Activated CD8-positive, alpha-beta memory T cell treated with anti-CD3 and anti-CD28 coated beads for 4 hours (primary cell): Measurements from ENCODE around the gene VASH2.
"Not testable (repeated sequence)": the region's sequence is repeated elsewhere in the genome, so short reads cannot be mapped to it uniquely, and the experiment has no call there.

Experiments
- DNase-seq, 2 donors: peaks; one replicate each; pipeline ENCODE4 v3.0.0-alpha.2; 2020; ENCODE audit warnings: low read depth in 2 of 2

VASH2 gene

DNA sequence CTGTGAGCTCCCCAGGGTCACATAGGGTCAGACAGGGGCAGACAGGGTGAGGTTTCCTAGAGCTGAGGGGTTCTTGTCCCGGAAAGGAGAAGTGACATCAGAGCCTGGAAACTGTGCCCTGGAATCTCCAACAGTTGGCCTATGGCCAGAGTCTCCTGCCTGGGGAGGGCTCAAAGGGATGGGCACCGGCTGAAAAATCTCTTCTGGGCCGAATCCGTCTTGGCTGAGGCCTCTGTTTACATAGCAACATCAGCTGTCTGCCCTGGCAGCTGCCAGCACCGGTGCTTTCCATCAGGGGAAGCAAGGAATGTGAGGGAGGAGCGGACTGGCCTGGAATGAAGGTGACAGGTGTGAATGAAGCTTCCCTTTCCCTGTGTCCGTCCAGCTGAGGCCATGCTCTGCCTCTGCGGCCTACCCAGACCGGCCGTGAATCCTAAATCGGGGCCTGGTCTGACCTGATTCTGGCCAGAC is 30.7 kb downstream of the VASH2 start:
- no peak for DNase-seq

DNA sequence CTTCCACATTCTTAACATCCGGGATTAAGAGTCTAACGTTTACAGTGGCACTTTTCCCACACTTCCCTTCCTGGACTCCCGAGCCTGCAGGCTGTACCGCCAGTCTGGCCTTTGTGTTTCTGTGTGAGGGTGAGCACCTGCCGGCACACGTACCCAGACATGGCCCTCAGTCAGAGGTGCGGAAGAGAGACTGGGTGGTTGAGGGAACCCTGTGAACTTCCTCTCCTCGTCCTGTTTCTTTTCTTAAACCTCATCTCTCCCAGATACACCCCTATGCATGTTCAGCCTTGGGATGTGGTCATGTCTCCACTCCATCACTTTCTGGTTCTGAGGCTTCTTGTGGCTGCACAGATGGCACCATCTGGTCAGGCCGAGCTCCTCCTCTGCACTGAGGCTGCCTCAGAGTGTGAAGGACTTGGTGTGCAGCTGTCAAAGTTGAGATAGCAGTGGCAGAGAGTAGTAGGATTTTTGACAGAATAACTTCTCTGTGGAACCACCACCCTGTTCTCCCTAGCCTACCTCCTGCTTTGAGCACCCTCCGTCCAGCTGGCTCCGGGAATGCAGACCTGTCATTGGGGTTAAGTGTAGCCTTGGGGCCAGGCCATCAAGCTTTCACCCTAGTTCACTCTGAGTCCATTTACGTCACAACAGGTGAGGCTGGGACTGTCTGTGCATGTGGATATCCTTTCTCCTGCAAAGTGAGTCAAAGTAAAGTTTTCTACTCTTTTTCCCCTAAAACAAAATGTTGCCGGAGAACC is 31.4 kb downstream of the VASH2 start:
- no peak for DNase-seq

DNA sequence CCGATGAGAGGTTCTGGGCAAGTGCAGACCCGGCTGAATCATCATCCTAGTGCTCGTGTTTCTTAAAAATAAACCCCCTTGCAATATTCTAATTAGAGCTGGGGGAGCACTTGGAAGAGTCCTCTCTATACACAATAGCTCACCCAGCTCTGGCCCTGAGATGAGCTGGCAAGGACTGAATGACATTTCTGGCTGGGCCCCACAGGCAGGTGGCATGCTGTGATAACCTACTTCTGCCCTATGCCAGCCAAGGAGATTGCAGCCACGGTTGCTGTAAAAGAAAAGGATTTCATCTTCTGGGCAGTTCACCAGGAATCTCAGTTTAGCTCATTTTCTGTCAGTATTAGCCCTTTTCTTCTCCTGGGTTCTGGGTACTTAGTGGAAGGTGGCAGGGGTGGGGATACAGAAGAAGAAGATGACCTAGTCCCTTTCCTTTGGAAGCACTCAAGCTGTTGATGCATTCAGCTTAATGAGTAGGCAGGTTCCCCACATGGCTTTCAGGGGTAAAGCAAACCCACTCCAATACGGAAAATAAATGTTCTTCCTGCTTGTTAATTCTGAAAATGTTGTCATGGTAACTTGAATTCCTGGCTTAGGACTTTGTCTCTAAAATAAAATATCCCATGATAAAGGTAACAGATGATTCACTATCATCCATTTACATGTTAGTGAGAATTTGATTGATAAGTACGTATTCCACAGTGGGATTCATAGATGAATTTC is 32.2 kb downstream of the VASH2 start:
- DNase-seq, result no peak

DNA sequence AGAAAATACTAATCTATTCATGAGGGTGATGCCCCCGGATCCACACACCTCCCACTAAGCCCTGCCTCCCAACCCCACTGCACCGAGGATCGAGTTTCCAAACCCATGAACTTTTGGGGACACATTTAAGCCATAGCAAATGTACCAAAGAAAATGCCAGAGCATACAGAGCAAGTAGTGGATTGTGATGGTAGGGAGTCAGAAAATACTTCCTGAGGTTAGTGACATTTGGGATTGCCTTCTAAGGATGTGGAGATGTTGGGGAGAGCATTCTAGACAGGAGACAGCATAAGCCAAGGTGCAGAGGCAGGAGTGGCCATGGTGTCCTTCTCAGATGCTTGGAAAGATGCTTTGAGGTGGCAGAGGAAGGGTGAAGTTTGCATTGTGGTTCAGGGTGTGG is 33.1 kb downstream of the VASH2 start:
- no peak for DNase-seq

DNA sequence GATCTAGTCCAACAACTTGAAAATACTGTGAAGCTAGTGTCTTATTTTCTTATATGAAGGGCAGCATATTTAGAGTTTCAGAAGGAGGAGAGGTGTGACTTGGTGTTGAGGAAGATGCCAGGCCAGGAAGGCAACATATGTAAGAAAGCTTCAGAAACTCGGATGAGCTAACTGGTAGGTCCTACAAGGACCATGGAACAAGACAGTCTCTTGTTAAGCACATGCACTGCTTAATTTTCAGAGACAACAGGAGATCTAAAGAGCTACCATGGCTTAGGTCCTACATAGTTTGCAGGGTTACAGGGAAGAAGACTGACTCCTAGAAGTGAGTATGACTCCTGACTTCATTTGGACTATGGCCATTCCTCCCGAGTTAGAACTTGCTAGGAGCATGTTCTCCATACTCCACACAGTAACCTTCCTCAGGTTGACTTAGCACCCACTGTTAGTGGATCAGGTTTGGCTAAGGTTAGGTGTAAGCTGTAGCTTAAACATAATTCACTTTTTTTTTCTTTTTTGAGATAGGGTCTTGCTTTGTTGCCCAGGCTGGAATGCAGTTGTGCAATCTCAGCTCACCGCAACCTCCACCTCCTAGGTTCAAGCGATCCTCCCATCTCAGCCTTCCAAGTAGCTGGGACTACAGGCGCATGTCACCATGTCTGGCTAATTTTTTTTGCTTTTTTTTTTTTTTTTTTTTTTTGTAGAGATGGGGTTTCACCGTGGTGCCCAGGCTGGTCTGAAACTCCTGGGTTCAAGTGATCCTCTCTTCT is 34.4 kb downstream of the VASH2 start:
- no peak for DNase-seq

DNA sequence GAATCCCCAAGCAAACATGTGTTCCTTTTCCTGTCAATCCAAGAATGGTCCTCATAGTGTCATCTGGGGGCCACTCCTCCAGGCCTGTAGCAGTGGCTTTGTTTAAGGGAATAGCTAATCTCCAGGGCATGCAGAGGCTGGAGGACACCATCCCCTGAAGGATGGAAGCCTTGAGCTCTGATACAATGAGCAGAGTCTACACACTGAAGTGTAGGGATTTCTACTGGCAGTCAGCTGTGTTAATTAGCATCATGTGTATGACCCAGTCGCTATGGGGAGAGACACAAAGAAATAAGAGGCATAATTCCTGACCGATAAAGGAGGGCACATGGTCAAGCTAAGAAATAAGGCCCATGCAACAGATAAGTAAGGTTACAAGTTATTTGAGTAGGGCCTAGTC is 36.2 kb downstream of the VASH2 start:
- DNase-seq, result no peak

DNA sequence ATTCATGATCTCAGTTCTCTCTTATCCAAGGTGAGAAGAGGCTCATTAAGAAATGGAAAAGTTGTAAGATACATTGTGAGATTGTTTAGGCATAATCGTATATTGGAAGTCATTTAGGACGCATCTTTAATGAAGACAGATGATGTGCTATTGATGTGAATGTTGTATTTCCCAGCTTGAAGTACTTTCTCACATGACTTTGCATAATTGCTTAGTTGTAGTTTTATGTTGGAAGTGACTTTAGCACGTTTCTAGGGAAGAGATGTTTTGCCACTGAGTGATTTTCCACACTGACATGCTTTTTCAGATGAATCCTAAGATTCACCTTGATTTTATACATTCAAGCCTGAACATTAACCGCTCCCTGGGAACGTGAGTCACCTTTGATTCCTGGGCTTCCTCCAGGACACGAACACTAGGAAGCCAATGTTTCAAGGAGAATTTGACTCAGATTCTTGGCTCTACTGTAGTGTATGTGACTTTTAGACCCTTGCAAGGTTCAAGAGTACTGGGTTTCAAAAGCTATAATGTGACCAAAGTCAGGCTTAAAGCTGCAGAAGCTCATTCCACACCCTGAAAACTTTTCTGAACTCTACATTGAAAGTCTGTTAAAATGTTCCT is 37.5 kb downstream of the VASH2 start:
- DNase-seq, result no peak

DNA sequence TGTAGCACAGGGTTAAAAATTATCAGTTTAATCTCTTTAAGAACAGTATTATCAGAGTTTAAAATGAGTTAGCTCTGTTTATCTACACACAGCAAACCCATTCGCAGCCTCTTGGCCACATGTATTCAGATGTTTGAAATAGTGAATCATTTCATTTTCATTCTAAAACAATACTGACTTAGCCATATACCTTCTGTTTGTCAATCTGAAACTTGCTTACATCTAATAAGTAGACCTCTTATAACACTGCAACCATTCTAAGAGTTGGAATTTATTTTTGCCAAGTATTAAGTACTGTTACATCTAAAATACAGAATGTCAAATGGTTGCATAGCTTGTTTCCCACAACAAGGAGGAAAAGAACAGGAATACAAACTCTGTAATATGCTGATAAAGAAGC is 39.9 kb downstream of the VASH2 start:
- no peak for DNase-seq

DNA sequence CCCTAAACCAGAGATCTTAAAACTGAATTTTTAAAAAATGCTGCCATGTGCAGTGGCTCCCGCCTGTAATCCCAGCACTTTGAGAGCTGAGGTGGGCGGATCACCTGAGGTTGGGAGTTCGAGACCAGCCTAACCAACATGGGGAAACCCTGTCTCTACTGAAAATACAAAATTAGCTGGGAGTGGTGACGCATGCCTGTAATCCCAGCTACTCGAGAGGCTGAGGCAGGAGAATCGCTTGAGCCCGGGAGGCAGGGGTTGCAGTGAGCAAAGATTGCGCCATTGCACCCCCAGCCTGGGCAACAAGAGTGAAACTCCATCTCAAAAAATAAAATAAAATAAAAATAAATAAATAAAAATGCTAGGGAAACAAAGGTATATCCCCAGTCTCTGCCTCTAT is 43.6 kb downstream of the VASH2 start:
- not testable (repeated sequence) for DNase-seq

DNA sequence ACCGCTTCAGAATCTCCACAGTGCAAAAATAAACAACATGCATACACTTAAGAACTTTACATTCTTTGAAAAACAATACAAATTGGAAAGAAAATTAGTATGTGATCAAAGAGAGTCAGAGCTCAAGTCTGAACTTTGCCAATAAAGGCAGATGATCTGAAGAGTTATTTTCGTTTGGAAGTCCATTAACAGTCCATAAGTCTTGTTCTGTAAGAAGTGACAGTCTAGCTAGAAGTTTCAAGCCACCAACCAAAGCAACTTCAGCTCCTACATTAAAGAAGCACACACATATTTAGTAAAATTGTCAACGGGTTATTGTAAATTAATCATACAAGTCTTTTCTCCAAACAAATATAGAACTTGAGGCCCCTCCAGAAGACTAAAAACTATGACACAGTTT is 44.6 kb downstream of the VASH2 start:
- DNase-seq, result no peak

DNA sequence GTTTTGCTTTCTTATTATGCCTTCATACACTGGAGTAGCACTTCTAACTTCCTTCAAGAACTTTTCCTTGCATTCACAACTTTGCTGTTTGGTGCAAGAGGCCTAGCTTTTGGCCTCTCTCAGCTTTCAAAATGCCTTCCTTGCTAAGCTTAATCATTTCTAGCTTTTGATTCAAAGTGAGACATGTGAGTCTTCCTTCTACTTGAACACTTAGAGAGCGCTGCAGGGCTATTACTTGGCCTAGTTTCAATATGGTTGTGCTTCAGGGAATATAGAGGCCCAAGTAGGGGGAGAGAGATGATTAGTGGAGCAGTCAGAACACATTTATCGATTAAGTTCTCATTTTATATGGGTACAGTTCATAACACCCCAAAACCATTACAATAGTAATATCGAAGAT is 52.9 kb downstream of the VASH2 start:
- no peak for DNase-seq

DNA sequence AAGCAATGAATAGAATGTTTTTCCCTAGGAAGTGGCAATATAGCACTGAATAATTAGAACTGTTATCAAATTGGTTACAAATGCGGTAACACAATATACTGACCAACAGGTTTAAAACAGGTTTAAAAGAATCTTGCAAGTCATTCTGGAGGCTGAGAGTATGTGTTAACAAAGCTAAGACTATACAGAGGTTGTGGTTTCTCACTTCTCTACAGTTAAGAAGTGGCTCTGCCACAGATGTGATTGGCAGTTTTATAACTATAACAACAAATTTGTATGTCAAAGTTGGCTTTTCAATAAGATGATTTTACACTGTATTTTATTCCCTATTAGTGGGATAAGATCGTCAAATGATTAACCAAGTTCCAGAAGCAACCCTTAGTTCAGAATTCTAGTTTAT is 58.2 kb downstream of the VASH2 start:
- DNase-seq, result no peak

DNA sequence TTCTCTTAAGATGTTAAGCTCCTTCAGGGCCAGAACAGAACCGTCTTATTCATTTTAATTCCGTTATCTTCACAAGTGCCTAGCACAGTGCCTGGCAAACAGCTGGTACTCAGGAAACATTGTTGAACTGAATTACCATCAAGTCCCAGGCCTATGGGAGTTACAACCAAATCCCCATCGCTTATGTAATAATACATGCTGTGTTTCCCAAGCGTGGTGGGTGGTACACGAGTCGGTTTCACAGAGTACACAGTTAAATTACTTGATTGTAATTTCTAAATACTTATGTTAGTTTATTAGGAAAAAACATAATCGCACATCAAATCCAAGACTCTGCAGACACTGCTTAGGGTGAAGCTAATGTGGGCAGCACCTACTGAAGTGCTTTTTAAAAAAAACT is 64.3 kb downstream of the VASH2 start:
- no peak for DNase-seq

DNA sequence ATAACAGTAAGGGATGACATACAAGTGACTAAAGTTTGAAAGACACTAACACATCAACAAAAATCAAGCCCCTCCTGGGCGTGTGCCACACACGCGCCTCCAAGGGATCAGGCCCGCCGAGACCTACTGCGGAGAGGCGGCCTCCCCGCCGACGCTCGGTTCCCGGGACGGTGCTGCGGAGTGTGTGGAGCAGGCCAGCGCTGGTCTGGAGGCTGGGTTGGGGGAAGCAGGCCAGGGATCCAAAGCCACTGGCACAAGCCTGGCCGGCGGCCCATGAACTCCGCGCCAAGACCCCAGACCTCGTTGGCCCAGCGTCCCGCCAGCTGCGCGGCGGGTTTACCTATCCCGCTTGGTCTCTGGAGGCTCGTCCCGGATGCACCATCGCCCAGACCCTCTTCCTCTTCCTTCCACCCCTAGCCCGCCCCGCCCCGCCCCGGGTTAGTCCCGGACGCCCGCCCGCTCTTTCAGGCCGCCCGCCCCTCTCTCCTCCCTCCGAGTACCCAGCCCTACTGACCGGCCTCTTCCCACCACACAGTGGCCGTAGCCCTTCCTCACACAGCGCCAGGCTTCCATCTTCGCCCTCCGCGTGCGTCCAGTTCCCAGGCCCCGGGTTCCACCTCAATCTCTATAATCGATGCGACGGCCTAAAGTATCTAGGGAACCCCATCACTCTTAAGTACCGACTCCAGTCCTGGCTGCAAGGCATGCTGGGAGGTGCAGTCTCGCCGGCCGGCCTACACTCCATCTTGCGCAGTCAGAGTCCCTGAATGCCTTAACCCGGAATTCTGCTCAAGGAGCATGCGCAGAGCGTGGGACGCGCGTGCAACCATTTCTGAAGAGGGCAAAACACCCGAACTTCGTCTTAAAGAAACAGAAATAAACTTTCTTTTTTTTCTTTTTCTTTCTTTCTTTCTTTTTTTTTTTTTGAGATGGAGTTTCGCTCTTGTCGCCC is 65.0 kb downstream of the VASH2 start, which contains the start of gene ANGEL2:
TSS of gene ANGEL2 (minus strand) at position 769 of the 952 bp plus-strand sequence. CDS start at position 573, 196 bp downstream.
- peak; percentile 90 to 93 for DNase-seq

DNA sequence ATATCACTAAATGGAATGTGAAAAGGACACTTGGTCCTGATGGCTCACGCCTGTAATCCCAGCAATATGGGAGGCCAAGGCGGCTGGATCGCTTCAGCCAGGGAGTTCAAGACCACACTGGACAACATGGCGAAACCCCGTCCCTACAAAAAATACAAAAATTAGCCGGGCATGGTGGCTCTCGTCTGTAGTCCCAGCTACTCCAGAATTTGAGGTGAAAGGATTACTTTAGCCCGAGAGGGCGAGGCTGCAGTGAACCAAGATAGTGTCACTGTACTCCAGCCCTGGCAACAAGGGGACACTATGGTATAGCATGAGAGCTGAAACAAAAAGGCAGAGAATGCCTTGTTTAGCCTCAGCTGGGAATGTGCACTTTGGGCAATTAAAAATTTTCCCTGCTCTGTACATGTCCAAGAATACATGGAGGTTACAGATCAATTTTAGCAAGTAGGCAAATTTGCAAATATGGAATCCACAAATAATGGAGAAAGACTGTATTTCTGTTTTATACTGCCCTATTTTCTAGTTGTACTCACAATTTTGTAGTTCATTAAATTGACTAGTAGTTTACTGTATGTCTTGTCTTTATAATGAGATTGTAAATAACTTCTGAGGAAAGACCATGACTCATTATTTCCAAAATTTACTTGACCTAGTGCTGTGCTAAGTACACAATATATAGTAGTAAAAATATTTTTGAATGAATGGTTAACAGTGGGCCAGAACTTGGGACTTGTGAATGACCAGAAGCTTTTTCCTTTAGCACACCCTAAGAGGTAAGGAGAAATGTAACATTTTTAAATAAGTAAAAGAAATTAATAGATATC is 67.3 kb downstream of the VASH2 start:
- no peak for DNase-seq

DNA sequence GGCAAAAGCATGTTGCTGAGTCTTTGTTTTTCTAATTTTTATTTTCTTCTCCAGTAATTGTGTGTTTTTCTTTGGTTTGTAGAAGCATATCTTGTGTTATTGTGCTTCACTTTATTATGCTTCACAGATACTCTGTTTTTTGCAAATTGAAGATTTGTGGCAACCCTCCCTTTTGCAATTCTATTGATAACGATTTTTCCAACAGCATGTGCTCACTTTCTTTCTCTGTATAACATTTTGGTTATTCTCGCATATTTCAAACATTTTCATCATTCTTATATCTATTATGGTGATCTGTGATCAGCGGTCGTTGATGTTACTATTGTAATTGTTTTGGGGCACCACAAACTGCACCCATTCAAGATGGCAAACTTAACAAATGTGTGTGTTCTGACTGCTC is 69.1 kb downstream of the VASH2 start:
- no peak for DNase-seq

DNA sequence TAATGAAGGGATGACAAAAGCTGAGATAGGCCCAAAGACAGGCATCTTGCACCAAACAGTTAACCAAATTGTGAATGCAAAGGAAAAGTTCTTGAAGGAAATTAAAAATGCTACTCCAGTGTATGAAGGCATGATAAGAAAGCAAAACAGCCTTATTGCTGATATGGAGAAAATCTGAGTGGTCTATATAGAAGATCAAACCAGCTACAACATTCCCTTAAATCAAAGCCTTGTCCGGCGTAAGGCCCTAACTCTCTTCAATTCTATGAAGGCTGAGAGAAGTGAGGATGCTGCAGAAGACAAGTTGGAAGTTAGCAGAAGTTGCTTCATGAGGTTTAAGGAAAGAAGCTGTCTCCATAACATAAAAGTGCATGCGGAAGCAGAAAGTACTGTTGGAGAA is 69.7 kb downstream of the VASH2 start:
- no peak for DNase-seq

DNA sequence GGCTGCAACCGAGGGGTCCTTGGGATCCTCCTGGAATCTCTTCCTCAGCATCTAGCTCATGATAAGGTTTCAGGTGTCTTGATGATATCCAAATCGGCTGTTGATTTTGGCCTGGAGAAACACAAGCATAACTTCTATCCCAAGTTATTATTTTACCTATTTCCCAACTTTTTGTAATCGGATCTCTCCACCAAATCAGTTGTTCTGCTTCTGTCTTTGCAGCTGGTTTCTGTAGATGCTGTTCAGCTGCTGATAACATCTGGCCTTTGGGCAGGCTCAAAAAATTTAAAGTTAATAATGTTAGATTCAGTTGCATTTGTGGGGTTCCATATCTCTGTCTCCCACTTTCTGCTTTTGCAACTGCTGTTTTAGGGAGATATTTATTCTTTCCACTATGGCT is 76.7 kb downstream of the VASH2 start:
- not testable (repeated sequence) for DNase-seq

DNA sequence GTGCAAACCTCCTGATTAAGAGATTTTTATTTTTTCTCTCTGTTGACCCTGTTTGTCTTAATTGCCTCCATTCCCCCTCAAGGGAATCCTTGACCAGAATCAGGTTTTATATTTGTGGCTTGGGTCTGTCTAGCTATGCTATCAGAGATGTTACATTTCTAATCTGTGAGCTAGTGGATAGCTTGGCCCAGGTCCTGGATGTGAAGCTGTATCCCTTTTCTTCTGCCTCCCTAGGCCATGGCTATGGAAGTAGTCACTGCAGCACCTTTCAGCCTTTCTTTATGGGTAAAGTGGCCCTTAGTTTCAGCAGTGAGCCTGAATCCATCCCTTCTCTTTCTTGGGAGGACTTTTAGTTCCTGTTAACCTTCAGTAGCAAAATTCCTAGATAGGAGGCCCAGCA is 82.3 kb downstream of the VASH2 start:
- no peak for DNase-seq

DNA sequence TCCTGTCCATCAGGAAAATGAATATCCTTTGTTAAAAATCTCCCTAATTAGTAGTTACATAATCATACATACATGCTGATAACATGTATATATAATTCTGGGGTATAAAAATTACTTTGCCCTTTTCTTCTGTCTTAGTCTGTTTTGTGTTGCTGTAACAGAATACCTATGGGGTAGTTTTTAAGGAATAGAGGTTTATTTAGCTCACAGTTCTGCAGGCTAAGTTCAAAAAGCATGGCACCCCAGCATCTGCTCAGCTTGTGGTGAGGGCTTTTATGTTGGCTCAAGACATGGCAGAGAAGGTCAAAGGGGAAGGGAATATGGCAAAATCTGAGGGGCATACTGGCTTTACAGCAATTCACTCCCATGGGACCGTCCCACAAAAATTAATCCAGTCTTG is 84.4 kb downstream of the VASH2 start:
- DNase-seq, result no peak
